Endodermal cell (in vitro differentiated cells): ENCODE results near the gene LTBP4. TPM values are rescaled to one million over a fixed set of nuclear protein-coding genes. Genes with fewer than 3 reads are reported as not detected.

Experiments used
- DNase-seq: peaks from one replicate; pipeline ENCODE4 v3.0.0-alpha.2; 2017
- H3K27ac ChIP-seq: 2 replicates; pipeline ENCODE4 v1.5.1; 2013; ENCODE audit warnings: mild to moderate bottlenecking, low read depth, low read length, moderate library complexity
- H3K27me3 ChIP-seq: 2 replicates; pipeline ENCODE4 v1.6.1; 2013; ENCODE audit warnings: mild to moderate bottlenecking, low read length, moderate library complexity; ENCODE audit not compliant: insufficient read depth, control insufficient read depth, poor library complexity, severe bottlenecking
- H3K36me3 ChIP-seq: 2 replicates; pipeline ENCODE4 v1.7.0; 2013; ENCODE audit warnings: mild to moderate bottlenecking, low read length, moderate library complexity; ENCODE audit not compliant: control insufficient read depth, insufficient read depth
- H3K4me1 ChIP-seq: one replicate; pipeline ENCODE4 v1.7.0; 2013; ENCODE audit warnings: low read length; ENCODE audit not compliant: control insufficient read depth, insufficient read depth
- H3K4me3 ChIP-seq: 2 replicates; pipeline ENCODE4 v1.5.1; 2013; ENCODE audit warnings: mild to moderate bottlenecking, low read length, moderate library complexity
- H3K9ac ChIP-seq: 2 replicates; pipeline ENCODE4 v1.6.1; 2013; ENCODE audit warnings: mild to moderate bottlenecking, low read length, moderate library complexity; ENCODE audit not compliant: poor library complexity, severe bottlenecking; ENCODE audit errors: extremely low read depth
- H3K9me3 ChIP-seq: 2 replicates; pipeline ENCODE4 v1.6.1; 2013; ENCODE audit warnings: mild to moderate bottlenecking, low read length, moderate library complexity; ENCODE audit not compliant: control insufficient read depth
- H3K27ac Mint-ChIP-seq: 2 replicates; pipeline ENCODE4 v1.8.0; 2020; ENCODE audit warnings: mixed read lengths
- H3K27me3 Mint-ChIP-seq: 2 replicates; pipeline ENCODE4 v1.8.0; 2021; ENCODE audit warnings: mild to moderate bottlenecking, mixed read lengths; ENCODE audit not compliant: insufficient read depth
- H3K36me3 Mint-ChIP-seq: 2 replicates; pipeline ENCODE4 v1.8.0; 2020; ENCODE audit warnings: low read depth, mixed read lengths
- H3K4me1 Mint-ChIP-seq: 2 replicates; pipeline ENCODE4 v1.8.0; 2020; ENCODE audit warnings: mixed read lengths
- H3K4me3 Mint-ChIP-seq: 2 replicates; pipeline ENCODE4 v1.8.0; 2020; ENCODE audit warnings: mild to moderate bottlenecking, moderate library complexity, mixed read lengths
- H3K9me3 Mint-ChIP-seq: 2 replicates; pipeline ENCODE4 v1.8.0; 2020; ENCODE audit warnings: mild to moderate bottlenecking, mixed read lengths
- CTCF ChIP-seq: fragments of 200-600 bp; sonication (generic); conservative IDR thresholded peaks from 2 replicates; pipeline ENCODE4 v1.5.0; 2021; ENCODE audit warnings: antibody characterized with exemption, mild to moderate bottlenecking
- WGBS, 2 experiments: methylation state at CpG; one replicate each; pipeline versions ENCODE4 v1.1.5 to v1.1.7; 2013; ENCODE audit warnings: missing lambda C conversion rate in 2 of 2, mixed read lengths in 1 of 2; ENCODE audit not compliant: insufficient coverage in 1 of 2, insufficient read length in 1 of 2; 5-methylcytosine and 5-hydroxymethylcytosine counted together
- total RNA-seq, 2 donors: library from RNA; stranded (reverse); fragmentation: NEBNext Ultra II Directional in 1 of 2; extraction: Animal tissue kit (Norgen Biotek cat#: 25700) in 1 of 2; gene quantifications; 2 replicates in 1 of 2; 3 replicates in 1 of 2; pipeline ENCODE4 v1.2.1, GENCODE V29; 2021

Gene LTBP4
- total RNA-seq, 2 donors from 2014 or later = 104 to 133 TPM

GRCh38 chr19:40621283-40621682 is 20.1 kb downstream of the LTBP4 start:
- no peak for TF ChIP-seq CTCF
- Histone ChIP-seq H3K27me3 (no peaks in the 10 kb centered on the region), H3K27ac (no peak overlapping the region), H3K36me3 (peaks cover 42% of the 10 kb centered on the region), H3K4me3 (no peak overlapping the region), H3K4me1 (no peaks in the 10 kb centered on the region), H3K9me3 (no peaks in the 10 kb centered on the region), H3K9ac (no peak overlapping the region)
- Mint-ChIP-seq H3K4me3 (no peak overlapping the region), H3K27ac (no peak overlapping the region), H3K4me1 (peaks cover 18% of the 10 kb centered on the region), H3K27me3 (no peaks in the 10 kb centered on the region), H3K36me3 (peaks cover 63% of the 10 kb centered on the region), H3K9me3 (no peaks in the 10 kb centered on the region)
- 0 to 41% methylated on average over 1 to 2 of the region's 2 CpGs for WGBS, 2 experiments
- no peak for DNase-seq

GRCh38 chr19:40621966-40622772 is 21.0 kb downstream of the LTBP4 start:
- Histone ChIP-seq H3K36me3 (peaks cover 38% of the 10 kb centered on the region), H3K27ac (no peak overlapping the region), H3K4me3 (no peak overlapping the region), H3K9me3 (no peaks in the 10 kb centered on the region), H3K9ac (no peak overlapping the region), H3K4me1 (no peaks in the 10 kb centered on the region), H3K27me3 (no peaks in the 10 kb centered on the region)
- Mint-ChIP-seq H3K4me1 (peaks cover 18% of the 10 kb centered on the region), H3K27ac (peak overlapping the region; percentile 96), H3K4me3 (no peak overlapping the region), H3K36me3 (peaks cover 62% of the 10 kb centered on the region), H3K27me3 (no peaks in the 10 kb centered on the region), H3K9me3 (no peaks in the 10 kb centered on the region)
- 91 to 93% methylated on average over 15 to 24 of the region's 24 CpGs for WGBS, 2 experiments
- DNase-seq = no peak
- TF ChIP-seq CTCF = no peak

GRCh38 chr19:40622773-40623075 is 21.6 kb downstream of the LTBP4 start:
- no peaks in the 10 kb centered on the region for H3K27me3 Mint-ChIP-seq
- no peaks in the 10 kb centered on the region for H3K4me1 ChIP-seq
- no peak overlapping the region for H3K4me3 ChIP-seq
- peaks cover 41% of the 10 kb centered on the region for H3K36me3 ChIP-seq
- H3K9me3 ChIP-seq = no peaks in the 10 kb centered on the region
- no peaks in the 10 kb centered on the region for H3K9me3 Mint-ChIP-seq
- H3K9ac ChIP-seq = no peak overlapping the region
- H3K4me1 Mint-ChIP-seq = peaks cover 18% of the 10 kb centered on the region
- DNase-seq = no peak
- no peaks in the 10 kb centered on the region for H3K27me3 ChIP-seq
- H3K27ac Mint-ChIP-seq = peak overlapping the region; percentile 96
- H3K27ac ChIP-seq = no peak overlapping the region
- 92 to 100% methylated on average over 2 to 7 of the region's 7 CpGs for WGBS, 2 experiments
- no peak overlapping the region for H3K4me3 Mint-ChIP-seq
- no peak for TF ChIP-seq CTCF
- peaks cover 65% of the 10 kb centered on the region for H3K36me3 Mint-ChIP-seq
